Stimulated activated CD4-positive, alpha-beta T cell treated with anti-CD3 and anti-CD28 coated beads, Interleukin-12 subunit alpha, Interleukin-12 subunit beta, amount 100 ng/mL, for 4 hours (primary cell): ENCODE data around the gene SYT4.
"Not testable (repeated sequence)": the region's sequence is repeated elsewhere in the genome, so short reads cannot be mapped to it uniquely, and the experiment has no call there.

Experiments
- DNase-seq: peaks from one replicate; pipeline ENCODE4 v3.0.0-alpha.2; 2020

The SYT4 gene

GRCh38 chr18:43277164-43277600 is at the start of gene SYT4:
Gene SYT4, minus strand, starts transcription at chr18:43277490. Its CDS starts 209 bp downstream, at chr18:43277281.
- DNase-seq: no peak

DNA sequence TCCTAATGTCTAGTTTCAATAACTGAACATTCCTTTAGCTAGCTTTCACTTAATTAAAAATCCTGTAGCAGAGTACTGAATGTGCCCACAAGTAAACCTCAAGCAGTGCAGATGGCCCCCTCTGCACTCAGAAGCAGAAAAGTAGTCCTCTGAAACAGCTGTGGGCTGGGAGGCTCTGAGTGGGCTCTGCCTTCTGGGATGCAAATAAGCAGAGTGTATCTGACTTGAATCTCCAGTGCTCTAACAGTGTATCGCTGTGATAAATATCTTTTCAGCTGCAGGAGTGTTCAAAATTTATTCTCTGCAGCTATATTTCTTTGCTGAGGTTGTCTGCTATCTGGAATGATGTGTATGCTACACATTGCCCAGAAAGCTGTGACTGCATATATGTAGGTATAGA is 44.8 kb upstream of the SYT4 start:
- DNase-seq: no peak

GRCh38 chr18:43314941-43315340 is 37.7 kb upstream of the SYT4 start:
- no peak for DNase-seq

GRCh38 chr18:43312891-43313290 is 35.6 kb upstream of the SYT4 start:
- DNase-seq: no peak

- no peak for DNase-seq
These were observed 32.9 kb upstream of the SYT4 start for GRCh38 chr18:43310239-43310638.

DNA sequence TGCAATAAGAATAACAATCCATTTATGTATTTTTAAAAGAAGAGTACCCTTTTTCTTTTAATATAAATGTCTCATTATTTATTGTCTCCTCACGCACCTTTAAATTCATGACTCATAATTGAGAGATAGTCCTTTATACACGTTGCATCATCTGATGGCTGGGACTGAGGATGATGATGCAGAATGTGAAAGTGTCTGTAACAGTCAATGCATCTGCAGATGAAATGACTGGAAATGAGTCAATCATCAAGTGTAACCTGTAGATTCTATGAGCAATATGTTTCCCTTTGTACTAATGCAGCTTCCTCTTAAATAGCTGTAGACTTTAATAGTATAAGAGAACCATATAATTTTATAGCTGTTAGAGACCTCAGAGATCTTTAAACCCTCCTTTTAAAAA is 26.1 kb upstream of the SYT4 start:
- no peak for DNase-seq

GRCh38 chr18:43286187-43286586 is 8.9 kb upstream of the SYT4 start:
- not testable (repeated sequence) for DNase-seq

- no peak for DNase-seq
These were observed 6.0 kb upstream of the SYT4 start for GRCh38 chr18:43283299-43283698.

- no peak for DNase-seq
These were observed 1.9 kb upstream of the SYT4 start for GRCh38 chr18:43279015-43279744.

DNA sequence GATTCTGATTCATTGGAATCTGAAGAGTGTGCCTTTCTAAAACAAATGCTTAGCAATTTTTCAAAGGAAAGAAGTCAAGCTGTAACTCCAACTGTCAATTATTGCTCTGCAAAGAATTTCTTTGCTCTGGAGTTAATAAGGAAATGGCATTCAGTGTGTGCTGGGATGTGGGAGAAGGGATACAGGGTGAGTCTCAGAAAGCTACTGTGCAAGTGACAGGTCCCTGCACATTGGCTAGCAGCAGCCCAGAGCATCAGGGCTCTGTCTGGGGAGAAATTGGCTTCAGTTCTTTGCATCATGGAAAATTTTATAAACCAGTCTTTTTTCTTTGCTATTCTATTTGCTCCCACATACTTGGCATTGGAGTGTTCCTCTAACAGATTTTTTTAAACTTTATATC is 1.1 kb upstream of the SYT4 start:
- DNase-seq: no peak

DNA sequence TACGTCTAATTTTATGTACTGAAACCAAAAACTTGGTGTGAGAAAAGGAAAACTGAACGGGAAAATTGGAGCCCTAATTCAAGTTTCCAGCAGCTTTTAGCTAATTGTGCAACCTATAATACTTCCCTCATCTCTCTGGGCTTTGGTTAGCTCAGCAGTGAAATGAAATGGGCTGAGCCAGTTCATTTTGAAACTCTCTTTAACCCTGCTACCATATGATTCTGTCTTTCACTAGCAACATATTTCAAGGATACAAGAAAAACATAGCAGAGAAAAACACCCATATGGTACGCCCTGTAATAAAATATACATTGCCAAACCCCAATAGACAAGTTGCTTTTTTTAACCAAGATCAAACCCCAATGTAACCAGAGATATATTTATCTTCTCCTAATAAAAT is 799 bp downstream of the SYT4 start:
- no peak for DNase-seq

- DNase-seq: no peak
These were observed 1.7 kb downstream of the SYT4 start for GRCh38 chr18:43275546-43275945.

- DNase-seq: no peak
These were observed 2.8 kb downstream of the SYT4 start for GRCh38 chr18:43274526-43274925.

- DNase-seq: no peak
These were observed 5.5 kb downstream of the SYT4 start for GRCh38 chr18:43271593-43272432.

- DNase-seq: no peak
These were observed 9.5 kb downstream of the SYT4 start for GRCh38 chr18:43267818-43268217.

- DNase-seq: no peak
These were observed 11.8 kb downstream of the SYT4 start for GRCh38 chr18:43265465-43265864.

DNA sequence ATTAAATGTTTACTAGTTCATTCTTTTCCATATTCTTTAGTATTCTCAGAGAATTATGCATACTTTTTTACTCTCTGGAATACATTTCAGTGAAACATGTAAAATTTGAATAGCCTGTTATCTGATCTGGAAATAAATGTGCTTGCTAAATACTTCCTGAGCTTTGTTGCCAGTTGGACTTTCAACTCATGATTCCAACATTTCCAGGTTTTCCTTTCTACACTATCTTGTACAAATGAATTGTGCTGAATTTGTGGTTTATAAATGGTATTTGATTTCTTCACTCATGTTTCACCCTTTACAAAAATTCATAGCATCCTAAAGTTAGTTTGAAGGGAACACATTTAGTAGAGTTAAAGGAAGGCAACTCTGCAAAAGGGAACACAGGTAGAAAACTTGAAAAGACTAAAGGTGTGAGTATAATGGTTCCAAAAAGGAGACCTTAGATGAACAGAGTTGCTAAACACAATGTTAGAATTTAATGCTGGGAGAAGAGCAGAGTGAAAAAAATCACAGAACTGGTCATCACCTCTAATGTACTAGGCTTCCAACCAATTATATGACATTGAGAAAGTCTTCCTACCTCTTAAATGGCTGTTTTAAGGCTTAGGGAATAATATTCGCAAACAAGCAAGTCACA is 28.6 kb downstream of the SYT4 start:
- no peak for DNase-seq

GRCh38 chr18:43247944-43248343 is 29.3 kb downstream of the SYT4 start:
- DNase-seq: no peak

DNA sequence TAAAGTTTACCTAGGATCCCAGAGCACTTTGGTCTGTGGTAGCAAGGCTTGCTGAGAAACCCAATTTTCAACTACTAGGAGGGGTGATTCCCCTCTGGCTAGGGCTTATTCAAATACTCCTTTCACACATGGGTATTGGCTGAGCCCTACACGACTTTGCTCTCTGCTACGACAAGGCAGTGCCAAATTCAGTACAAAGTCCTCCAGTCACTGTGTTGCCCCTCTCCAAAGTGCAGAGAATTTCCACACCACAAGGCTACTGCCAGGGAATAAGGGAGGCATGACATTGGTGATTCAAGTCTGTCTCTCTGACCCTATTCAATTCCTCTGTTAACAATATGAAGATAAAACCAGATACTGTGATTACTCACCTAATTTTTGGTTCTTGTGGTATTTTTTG is 38.9 kb downstream of the SYT4 start:
- no peak for DNase-seq

DNA sequence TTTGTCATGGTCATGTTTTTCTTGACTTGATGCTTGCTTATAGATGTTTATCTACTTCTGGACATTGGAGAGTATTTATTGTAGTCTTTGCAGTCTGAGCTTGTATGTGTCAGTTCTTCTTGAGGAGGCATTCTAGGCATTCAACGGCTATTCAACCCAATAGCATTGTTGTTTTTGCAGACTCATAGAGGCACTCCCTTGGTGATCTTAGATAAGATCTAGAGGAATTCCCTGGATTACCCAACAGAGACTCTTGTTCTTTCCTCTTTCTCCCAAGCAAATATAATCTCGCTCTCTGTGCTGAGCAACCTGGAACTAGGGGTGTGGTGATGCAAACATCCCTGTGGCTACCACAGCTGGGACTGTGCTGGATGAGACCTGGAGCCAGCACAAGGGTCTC is 40.4 kb downstream of the SYT4 start:
- no peak for DNase-seq

- no peak for DNase-seq
These were observed 42.4 kb downstream of the SYT4 start for GRCh38 chr18:43234889-43235288.

GRCh38 chr18:43222501-43222900 is 54.8 kb downstream of the SYT4 start:
- no peak for DNase-seq

DNA sequence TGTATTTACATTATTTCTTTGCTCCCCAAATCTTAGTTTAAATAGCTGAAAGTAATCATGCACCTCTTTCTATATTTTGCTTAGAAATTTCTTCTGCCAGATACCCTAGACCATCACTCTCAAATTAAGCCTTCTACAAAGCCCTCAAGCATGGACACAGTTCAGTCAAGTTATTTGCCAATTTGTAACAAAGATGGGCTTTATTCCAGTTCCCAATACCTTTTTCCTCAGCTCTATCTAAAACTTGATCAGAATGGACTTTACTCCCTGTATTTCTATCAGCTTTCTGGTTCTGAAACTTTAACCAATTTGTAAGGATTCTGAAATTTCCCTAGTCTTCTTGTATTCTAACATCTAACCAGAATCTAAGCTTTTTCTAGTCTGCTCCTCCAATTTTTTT is 56.6 kb downstream of the SYT4 start:
- DNase-seq: no peak
